GM12878 (cell line): ENCODE measurements around the gene FGF14. TPM values are rescaled to one million over a fixed set of nuclear protein-coding genes. Genes with fewer than 3 reads are reported as not detected.

Experiments used
- ATAC-seq: fragments of 200-7000 bp; cut with Tn5 transposase; 3 replicates; pipeline ENCODE4 v1.9.1; 2020; ENCODE audit warnings: mild to moderate bottlenecking, moderate library complexity
- BruUV-seq: library from RNA; stranded (reverse); fragments of 400-500 nt; replicated peaks from 2 replicates; lab custom pipeline; 2021; lab: Mats Ljungman, UMichigan
- CTCF ChIA-PET: fragments of 300-600 bp; sonication (Branson Sonifier 250); formaldehyde crosslinking; extraction: SDS; loops from one replicate; lab custom pipeline; 2021; ENCODE audit warnings: inconsistent platforms; lab: Yijun Ruan, JAX
- POLR2A ChIA-PET: fragments of 350-600 bp; formaldehyde crosslinking; extraction: SDS; loops from one replicate; lab custom pipeline; 2021; ENCODE audit warnings: inconsistent platforms; lab: Charles Lee
- RAD21 ChIA-PET: fragments of 300-600 bp; sonication (Branson Sonifier 250); formaldehyde crosslinking; loops from one replicate; lab custom pipeline; 2023; ENCODE audit warnings: antibody characterized with exemption; ENCODE audit not compliant: unreplicated experiment; lab: Charles Lee
- SMC1A ChIA-PET: fragments of 300-600 bp; sonication (Branson Sonifier 250); formaldehyde crosslinking; loops from one replicate; lab custom pipeline; 2023; ENCODE audit not compliant: unreplicated experiment, uncharacterized antibody; lab: Charles Lee
- DNase-seq: peaks from one replicate; pipeline ENCODE4 v3.0.0-alpha.2; 2011; ENCODE audit warnings: low read depth, low spot score
- FAIRE-seq: peaks from 3 replicates; lab custom pipeline; 2011; peaks lifted over from hg19 to GRCh38; lab: Jason Lieb, UNC
- H2AFZ ChIP-seq: 2 replicates; pipeline ENCODE4 v1.6.0; 2011; ENCODE audit warnings: low read depth, low read length, control low read depth; ENCODE audit not compliant: control insufficient read depth
- H3K27ac ChIP-seq: 2 replicates; pipeline ENCODE4 v1.5.1; 2011; ENCODE audit warnings: control low read depth; ENCODE audit not compliant: control insufficient read depth, insufficient read depth
- H3K27me3 ChIP-seq, 2 experiments: replicated peaks in 1 of 2; 2 replicates each; pipeline versions ENCODE4 v1.6.0 to v1.6.1; 2011; ENCODE audit warnings: low read length in 1 of 2; ENCODE audit not compliant: control insufficient read depth in 2 of 2, insufficient read depth in 2 of 2
- H3K36me3 ChIP-seq, 2 experiments: 2 replicates each; pipeline ENCODE4 v1.5.1; 2011; ENCODE audit warnings: low read length in 1 of 2; ENCODE audit not compliant: control insufficient read depth in 2 of 2, insufficient read depth in 2 of 2
- H3K4me1 ChIP-seq: 2 replicates; pipeline ENCODE4 v1.6.1; 2011; ENCODE audit warnings: mild to moderate bottlenecking, low read length, moderate library complexity, mixed read lengths; ENCODE audit not compliant: control insufficient read depth, insufficient read depth
- H3K4me2 ChIP-seq: 2 replicates; pipeline ENCODE4 v1.6.0; 2011; ENCODE audit warnings: control low read depth; ENCODE audit not compliant: control insufficient read depth, insufficient read depth
- H3K4me3 ChIP-seq: fragments of 200-600 bp; sonication (generic); 2 replicates; pipeline ENCODE4 v1.5.1; 2016
- H3K79me2 ChIP-seq: 2 replicates; pipeline ENCODE4 v1.6.0; 2011; ENCODE audit warnings: low read length; ENCODE audit not compliant: control insufficient read depth, insufficient read depth
- H3K9ac ChIP-seq: 2 replicates; pipeline ENCODE4 v1.8.0; 2011; ENCODE audit warnings: low read length, control low read depth, mixed read lengths; ENCODE audit not compliant: control insufficient read depth, insufficient read depth
- H3K9me3 ChIP-seq: replicated peaks from 3 replicates; pipeline ENCODE4 v1.5.1; 2011; ENCODE audit warnings: mild to moderate bottlenecking, low read length; ENCODE audit not compliant: control insufficient read depth, insufficient read depth
- H4K20me1 ChIP-seq: 2 replicates; pipeline ENCODE4 v1.6.0; 2011; ENCODE audit not compliant: control insufficient read depth, insufficient read depth
- CHD1 ChIP-seq: IDR thresholded peaks from 2 replicates; pipeline ENCODE4 v1.6.1; 2012; ENCODE audit warnings: low read depth, low read length, improper control_type of control experiment
- CHD2 ChIP-seq: IDR thresholded peaks from 2 replicates; pipeline ENCODE4 v1.6.1; 2011; ENCODE audit warnings: low read depth, low read length, improper control_type of control experiment, borderline replicate concordance
- EED ChIP-seq: sonication (generic); IDR thresholded peaks from 2 replicates; pipeline ENCODE4 v1.6.1; 2016; ENCODE audit warnings: antibody characterized with exemption, low read depth
- ETV6 ChIP-seq, 2 experiments: fragments of 450-650 bp in 1 of 2; IDR thresholded peaks in 1 of 2; conservative IDR thresholded peaks in 1 of 2; 2 replicates each; pipeline ENCODE4 v1.6.1; 2014; ENCODE audit warnings: antibody characterized with exemption in 1 of 2, borderline replicate concordance in 1 of 2, low read depth in 1 of 2, mild to moderate bottlenecking in 1 of 2, moderate library complexity in 1 of 2
- GABPA ChIP-seq: IDR thresholded peaks from 2 replicates; pipeline ENCODE4 v1.6.1; 2014; ENCODE audit warnings: antibody characterized with exemption, low read depth, mild to moderate bottlenecking, inconsistent platforms
- HDAC6 ChIP-seq: fragments of 200-600 bp; sonication (generic); IDR thresholded peaks from one replicate; pipeline ENCODE4 v1.8.0; 2017; ENCODE audit warnings: antibody characterized with exemption; ENCODE audit not compliant: unreplicated experiment
- JUND ChIP-seq: IDR thresholded peaks from 2 replicates; pipeline ENCODE4 v1.6.1; 2012; ENCODE audit warnings: low read depth, mild to moderate bottlenecking, low read length, improper control_type of control experiment, moderate library complexity
- PAX5 ChIP-seq: IDR thresholded peaks from 2 replicates; pipeline ENCODE4 v1.6.1; 2011; ENCODE audit warnings: low read depth, low read length, borderline replicate concordance
- PBX3 ChIP-seq: IDR thresholded peaks from 2 replicates; pipeline ENCODE4 v1.6.1; 2011; ENCODE audit warnings: mild to moderate bottlenecking, low read depth, low read length, moderate library complexity; ENCODE audit not compliant: insufficient replicate concordance
- SMC3 ChIP-seq: IDR thresholded peaks from 2 replicates; pipeline ENCODE4 v1.6.1; 2011; ENCODE audit warnings: low read length, improper control_type of control experiment, borderline replicate concordance
- SPI1 ChIP-seq: IDR thresholded peaks from 2 replicates; pipeline ENCODE4 v1.6.1; 2011; ENCODE audit warnings: low read depth, mild to moderate bottlenecking, low read length, moderate library complexity, borderline replicate concordance; ENCODE audit not compliant: insufficient read depth
- USF2 ChIP-seq: IDR thresholded peaks from 2 replicates; pipeline ENCODE4 v1.6.1; 2011; ENCODE audit warnings: low read depth, low read length, improper control_type of control experiment, borderline replicate concordance
- ZNF622 ChIP-seq: fragments of 450-650 bp; IDR thresholded peaks from 2 replicates; pipeline ENCODE4 v1.6.1; 2017; ENCODE audit warnings: mild to moderate bottlenecking, inconsistent platforms
- WGBS: methylation state at CpG from one replicate; pipeline ENCODE4 v1.1.6; 2016; ENCODE audit warnings: low lambda C conversion rate; ENCODE audit not compliant: insufficient replicate concordance, insufficient coverage; ENCODE audit errors: missing lambda C conversion rate; 5-methylcytosine and 5-hydroxymethylcytosine counted together
- in situ Hi-C: fragments of 300-500 bp; cut with MboI; formaldehyde crosslinking; loops from 9 replicates; pipeline ENCODE4 v1.14.3; 2018; ENCODE audit warnings: mixed read lengths
- intact Hi-C: fragments of 100-400 bp; cut with micrococcal nuclease; formaldehyde crosslinking; loops from one replicate; pipeline ENCODE4 v1.14.2; 2022; ENCODE audit not compliant: unreplicated experiment
- polyA plus RNA-seq, 11 experiments: library from polyadenylated mRNA; depleted of rRNA in 4 of 11; unstranded in 6 of 11; stranded (reverse) in 5 of 11; fragments of >200 nt; fragmentation: Nextera tagmentation in 4 of 11; fragmentation: Illumina TruSeq in 1 of 11; extraction: Ambion mirVana in 4 of 11; extraction: Trizol in 1 of 11; gene quantifications; 1 replicate in 1 of 11; 2 replicates in 10 of 11; pipeline versions ENCODE4 v1.2.1 to v1.2.3, GENCODE V29; 2011 to 2016; ENCODE audit warnings: inconsistent platforms in 2 of 11, missing spikeins in 2 of 11, low read depth in 1 of 11
- total RNA-seq, 4 experiments: library from RNA; depleted of rRNA in 3 of 4; stranded (reverse); fragments of >200 nt in 3 of 4; fragmentation: Illumina TruSeq in 1 of 4; extraction: Trizol in 1 of 4; gene quantifications; 2 replicates each; pipeline versions ENCODE4 v1.2.1 to v1.2.3, GENCODE V29; 2013 to 2021

FGF14 gene
- total and polyA plus RNA-seq, 10 of the 15 experiments (the other 5 are each of a cell fraction or from before 2014, with no cell fraction given), result under 0.01 to 0.44 (median 0.04) TPM

GRCh38 chr13:101903890-101904289 lies 498.0 kb downstream of the FGF14 start:
- peak; percentile 88 for ATAC-seq

More at GRCh38 chr13:101903890-101904289, 498.0 kb downstream of the FGF14 start:
- ChIA-PET POLR2A (interaction anchor here (1.6 kb wide), 1 partner anchor 9 kb away, joined by 4 read pairs; no protein-coding TSS in a partner anchor), CTCF (no interaction called here), RAD21 (no interaction called here), SMC1A (no interaction called here)
- Histone ChIP-seq H4K20me1 (no peaks in the 10 kb centered on the region), H3K4me1 (no peaks in the 10 kb centered on the region), H3K9ac (no peak overlapping the region), H3K27ac (no peak overlapping the region), H2AFZ (no peak overlapping the region), H3K79me2 (no peaks in the 10 kb centered on the region), H3K9me3 (no peaks in the 10 kb centered on the region), H3K36me3 (no peaks in the 10 kb centered on the region), H3K27me3 (no peaks in the 10 kb centered on the region), H3K4me2 (no peak overlapping the region), H3K4me3 (no peak overlapping the region)
- no TSS peak for BruUV-seq
- WGBS, result 11% methylated on average over 3 of the region's 3 CpGs
- intact Hi-C loops (no loop called here), in situ Hi-C loops (no loop called here)
- no peak for TF ChIP-seq JUND
- TF ChIP-seq CHD2, result no peak
- TF ChIP-seq SPI1, result peak; percentile 59; the same call in 1 of the 2 replicates
- TF ChIP-seq ZNF622, result no peak
- no peak for TF ChIP-seq HDAC6
- TF ChIP-seq SMC3, result no peak
- TF ChIP-seq EED, result no peak
- no peak for TF ChIP-seq USF2
- TF ChIP-seq GABPA, result no peak
- no peak for TF ChIP-seq CHD1
- TF ChIP-seq PBX3, result peak; percentile 38
- no peak for TF ChIP-seq PAX5
- no peak for TF ChIP-seq ETV6 (conservative IDR thresholded peaks at IDR 0.05 in 1 of 2, IDR thresholded peaks at IDR 0.05 in 1 of 2; ENCODE audit: borderline replicate concordance in 1 of 2, low read depth in 1 of 2)
- FAIRE-seq (no peak), DNase-seq (no peak)
